ENCODE results near the gene PRR19.
"Not testable (repeated sequence)": the region's sequence is repeated elsewhere in the genome, so short reads cannot be mapped to it uniquely, and the experiment has no call there.

Gene PRR19

GRCh38 chr19:42301646-42302203 is at the start of gene PRR19:
PRR19 (plus strand) TSS chr19:42302132; CDS start chr19:42309585, 7,453 bp downstream.
- DNase-seq (ENCODE audit: low read depth): no peak

- DNase-seq (ENCODE audit: low read depth): peak; percentile 65
These were observed 49.3 kb upstream of the PRR19 start for GRCh38 chr19:42252365-42253244.

- peak; percentile 44 for DNase-seq (ENCODE audit: low read depth)
These were observed 48.5 kb upstream of the PRR19 start for GRCh38 chr19:42253245-42254088.

- peak; percentile 51 for DNase-seq (ENCODE audit: low read depth)
These were observed 47.7 kb upstream of the PRR19 start for GRCh38 chr19:42254089-42254849.

- peak; percentile 79 for DNase-seq (ENCODE audit: low read depth)
These were observed 46.8 kb upstream of the PRR19 start, which contains the start of gene ERF for GRCh38 chr19:42254850-42255765. ERF (minus strand) TSS chr19:42255128; CDS start chr19:42254999, 129 bp downstream.

- peak; percentile 52 for DNase-seq (ENCODE audit: low read depth)
These were observed 45.9 kb upstream of the PRR19 start for GRCh38 chr19:42255766-42256745.

- not testable (repeated sequence) for DNase-seq (ENCODE audit: low read depth)
These were observed 44.1 kb upstream of the PRR19 start for GRCh38 chr19:42257842-42258241.

GRCh38 chr19:42261763-42262162 is 40.2 kb upstream of the PRR19 start:
- no peak for DNase-seq (ENCODE audit: low read depth)

- DNase-seq (ENCODE audit: low read depth): not testable (repeated sequence)
These were observed 35.8 kb upstream of the PRR19 start for GRCh38 chr19:42266105-42266504.

GRCh38 chr19:42266928-42267603 is 34.9 kb upstream of the PRR19 start:
- not testable (repeated sequence) for DNase-seq (ENCODE audit: low read depth)

- peak; percentile 43 for DNase-seq (ENCODE audit: low read depth)
These were observed 34.2 kb upstream of the PRR19 start for GRCh38 chr19:42267644-42268141.

GRCh38 chr19:42268142-42268703 is 33.7 kb upstream of the PRR19 start:
- DNase-seq (ENCODE audit: low read depth): peak; percentile 99

GRCh38 chr19:42268704-42269477 is 33.0 kb upstream of the PRR19 start, which contains the start of gene CIC:
CIC (plus strand) TSS chr19:42269252; CDS start chr19:42271784, 2,532 bp downstream.
- peak; percentile 100 for DNase-seq (ENCODE audit: low read depth)

- DNase-seq (ENCODE audit: low read depth): no peak
These were observed 32.2 kb upstream of the PRR19 start for GRCh38 chr19:42269478-42270345.

- peak; percentile 57 for DNase-seq (ENCODE audit: low read depth)
These were observed 31.4 kb upstream of the PRR19 start for GRCh38 chr19:42270346-42271044.

- DNase-seq (ENCODE audit: low read depth): no peak
These were observed 30.9 kb upstream of the PRR19 start for GRCh38 chr19:42271045-42271419.

Measured in amniotic epithelial cell (primary cell).